Fibroblast of pulmonary artery (primary cell): Measurements from ENCODE around the gene KRT75.
A peak's percentile ranks its signal among the peaks of the same experiment; 100 is the strongest.

ENCODE experiments used
- DNase-seq: peaks from one replicate; pipeline ENCODE4 v3.0.0-alpha.2; 2010; ENCODE audit warnings: low read depth
- H3K4me3 ChIP-seq: replicated peaks from 2 replicates; pipeline ENCODE4 v1.5.1; 2011; ENCODE audit warnings: low read depth, mild to moderate bottlenecking, control low read depth, low read length, moderate library complexity
- CTCF ChIP-seq: IDR thresholded peaks from 2 replicates; pipeline ENCODE4 v1.5.1; 2011; ENCODE audit warnings: mild to moderate bottlenecking, control low read depth, low read length, inconsistent platforms; ENCODE audit errors: missing control alignments

KRT75 gene

GRCh38 chr12:52446367-52447045, 12.3 kb upstream of the KRT75 start:
- H3K4me3 ChIP-seq: no peak overlapping the region
- no peak for TF ChIP-seq CTCF
- no peak for DNase-seq

- TF ChIP-seq CTCF: no peak
- no peak for DNase-seq
Observed at GRCh38 chr12:52445876-52446275, 11.7 kb upstream of the KRT75 start.

GRCh38 chr12:52444647-52445595, 10.8 kb upstream of the KRT75 start:
- TF ChIP-seq CTCF: no peak
- no peak for DNase-seq
- H3K4me3 ChIP-seq: no peak overlapping the region

More at GRCh38 chr12:52445876-52446275, 11.7 kb upstream of the KRT75 start:
- no peak overlapping the region for H3K4me3 ChIP-seq

- H3K4me3 ChIP-seq: no peak overlapping the region
- no peak for TF ChIP-seq CTCF
- no peak for DNase-seq
Observed at GRCh38 chr12:52443966-52444365, 9.8 kb upstream of the KRT75 start.

GRCh38 chr12:52442600-52443061, 8.5 kb upstream of the KRT75 start:
- H3K4me3 ChIP-seq: no peak overlapping the region
- peak; percentile 95 for DNase-seq
- peak; percentile 38 for TF ChIP-seq CTCF

GRCh38 chr12:52441320-52441911, 7.2 kb upstream of the KRT75 start:
- H3K4me3 ChIP-seq: no peak overlapping the region

More at GRCh38 chr12:52441320-52441911, 7.2 kb upstream of the KRT75 start:
- TF ChIP-seq CTCF: no peak
- DNase-seq: peak; percentile 76
